CD8-positive, alpha-beta memory T cell (primary cell): ENCODE measurements around the gene CCDC171. TPM values are rescaled to one million over a fixed set of nuclear protein-coding genes. Genes with fewer than 3 reads are reported as not detected.

ENCODE experiments used
- CTCF ChIA-PET: fragments of 350-600 bp; sonication (Branson Sonifier 250); formaldehyde crosslinking; loops from one replicate; lab custom pipeline; 2021; ENCODE audit warnings: antibody characterized with exemption; lab: Charles Lee
- POLR2A ChIA-PET: fragments of 350-600 bp; sonication (Branson Sonifier 250); formaldehyde crosslinking; loops from one replicate; lab custom pipeline; 2021; ENCODE audit warnings: antibody characterized with exemption; lab: Charles Lee
- DNase-seq, 5 donors: peaks; one replicate each; pipeline versions ENCODE4 v3.0.0 to v3.0.0-alpha.2; 2020 to 2022; ENCODE audit warnings: mixed read lengths in 1 of 5
- H3K27ac ChIP-seq: one replicate; pipeline ENCODE4 v1.7.0; 2013; ENCODE audit warnings: low read depth, mild to moderate bottlenecking, low read length, moderate library complexity
- H3K27me3 ChIP-seq: 2 replicates; pipeline ENCODE4 v1.7.0; 2013; ENCODE audit warnings: low read length, mild to moderate bottlenecking; ENCODE audit not compliant: insufficient read depth, poor library complexity, severe bottlenecking
- H3K36me3 ChIP-seq: 2 replicates; pipeline ENCODE4 v1.7.0; 2013; ENCODE audit warnings: mild to moderate bottlenecking, low read length, moderate library complexity; ENCODE audit not compliant: insufficient read depth
- H3K4me1 ChIP-seq: 2 replicates; pipeline ENCODE4 v1.7.0; 2013; ENCODE audit warnings: mild to moderate bottlenecking, low read length, moderate library complexity; ENCODE audit not compliant: insufficient read depth
- H3K4me3 ChIP-seq: 2 replicates; pipeline ENCODE4 v1.7.0; 2013; ENCODE audit warnings: mild to moderate bottlenecking, low read length
- H3K9me3 ChIP-seq: 2 replicates; pipeline ENCODE4 v1.7.0; 2013; ENCODE audit warnings: mild to moderate bottlenecking, low read length
- H3K27ac Mint-ChIP-seq, 8 donors: one replicate each; pipeline ENCODE4 v1.8.0; 2020 to 2021; ENCODE audit warnings: mixed read lengths in 8 of 8, mild to moderate bottlenecking in 6 of 8, inconsistent platforms in 3 of 8, moderate library complexity in 3 of 8
- H3K27me3 Mint-ChIP-seq, 2 donors: one replicate each; pipeline ENCODE4 v1.8.0; 2020 to 2021; ENCODE audit warnings: mixed read lengths in 2 of 2, mild to moderate bottlenecking in 1 of 2, moderate library complexity in 1 of 2
- H3K36me3 Mint-ChIP-seq, 3 donors: one replicate each; pipeline ENCODE4 v1.8.0; 2020 to 2021; ENCODE audit warnings: mixed read lengths in 3 of 3, inconsistent platforms in 1 of 3, mild to moderate bottlenecking in 1 of 3
- H3K4me1 Mint-ChIP-seq, 3 donors: one replicate each; pipeline ENCODE4 v1.8.0; 2020 to 2021; ENCODE audit warnings: mixed read lengths in 3 of 3, inconsistent platforms in 1 of 3, mild to moderate bottlenecking in 1 of 3
- H3K4me3 Mint-ChIP-seq, 7 donors: one replicate each; pipeline ENCODE4 v1.8.0; 2020 to 2021; ENCODE audit warnings: mixed read lengths in 7 of 7, mild to moderate bottlenecking in 6 of 7, moderate library complexity in 4 of 7, inconsistent platforms in 2 of 7
- H3K9me3 Mint-ChIP-seq, 5 donors: one replicate each; pipeline ENCODE4 v1.8.0; 2020 to 2022; ENCODE audit warnings: mixed read lengths in 5 of 5, mild to moderate bottlenecking in 3 of 5, moderate library complexity in 2 of 5, inconsistent platforms in 1 of 5
- polyA plus RNA-seq: library from polyadenylated mRNA; unstranded; fragments of 300-500 nt; fragmentation: Illumina TruSeq; gene quantifications from one replicate; pipeline ENCODE4 v1.2.3, GENCODE V29; 2021
- total RNA-seq, 2 experiments: library from RNA; stranded (reverse); gene quantifications; one replicate each; pipeline ENCODE4 v1.2.3, GENCODE V29; 2021

The CCDC171 gene
- total and polyA plus RNA-seq, 3 experiments from 2014 or later = 0.62 to 2.3 (median 1.8) TPM

GRCh38 chr9:15755660-15756059, 202.8 kb downstream of the CCDC171 start:
- no peaks in the 10 kb centered on the region for H3K27me3 ChIP-seq
- Mint-ChIP-seq H3K9me3 (peaks cover 0 to 4% (median 2%) of the 10 kb centered on the region in 5 donors), H3K4me1 (no peaks in the 10 kb centered on the region), H3K36me3 (no peaks in the 10 kb centered on the region), H3K4me3 (no peak overlapping the region), H3K27ac (no peak overlapping the region), H3K27me3 (no peaks in the 10 kb centered on the region)
- no peak overlapping the region for H3K4me3 ChIP-seq
- no peak overlapping the region for H3K27ac ChIP-seq
- no peaks in the 10 kb centered on the region for H3K9me3 ChIP-seq
- POLR2A ChIA-PET = no interaction called here
- no peaks in the 10 kb centered on the region for H3K4me1 ChIP-seq
- CTCF ChIA-PET = no interaction called here
- H3K36me3 ChIP-seq = no peaks in the 10 kb centered on the region
- DNase-seq = no peak

- no peaks in the 10 kb centered on the region for H3K9me3 ChIP-seq
- ChIA-PET POLR2A (no interaction called here), CTCF (no interaction called here)
- H3K36me3 Mint-ChIP-seq = no peaks in the 10 kb centered on the region
- no peak overlapping the region for H3K4me3 ChIP-seq
- no peak overlapping the region for H3K27ac Mint-ChIP-seq
- peaks cover 0 to 2% (median 0%) of the 10 kb centered on the region in 5 donors for H3K9me3 Mint-ChIP-seq
- H3K4me1 ChIP-seq = no peaks in the 10 kb centered on the region
- no peak for DNase-seq
- H3K27ac ChIP-seq = no peak overlapping the region
- H3K4me1 Mint-ChIP-seq = no peaks in the 10 kb centered on the region
- no peaks in the 10 kb centered on the region for H3K27me3 Mint-ChIP-seq
- H3K27me3 ChIP-seq = no peaks in the 10 kb centered on the region
- H3K4me3 Mint-ChIP-seq = no peak overlapping the region
- H3K36me3 ChIP-seq = no peaks in the 10 kb centered on the region
Measured at GRCh38 chr9:15761551-15761950, 208.7 kb downstream of the CCDC171 start.

DNA sequence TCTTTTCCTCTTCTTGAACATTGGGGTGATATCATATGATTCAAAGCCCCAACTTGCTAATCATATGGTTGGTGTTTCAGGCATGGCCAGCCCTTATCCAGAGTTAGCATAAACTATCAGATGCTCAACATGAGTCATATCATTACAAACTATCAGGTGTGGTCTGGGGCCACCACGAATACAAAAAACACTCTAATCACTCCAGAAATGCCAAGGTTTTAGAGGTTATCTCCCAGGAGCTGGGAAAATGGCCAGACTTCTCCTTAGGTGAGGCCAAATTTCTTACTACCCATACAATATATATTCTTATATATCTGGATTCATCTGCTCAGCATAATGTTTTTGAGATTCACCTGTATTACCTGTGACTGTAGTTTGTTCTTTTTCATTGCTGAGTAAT, 210.5 kb downstream of the CCDC171 start:
- no peaks in the 10 kb centered on the region for H3K4me1 Mint-ChIP-seq
- H3K36me3 Mint-ChIP-seq = no peaks in the 10 kb centered on the region
- H3K4me3 ChIP-seq = no peak overlapping the region
- H3K27me3 ChIP-seq = no peaks in the 10 kb centered on the region
- H3K9me3 Mint-ChIP-seq = no peaks in the 10 kb centered on the region
- ChIA-PET POLR2A (no interaction called here), CTCF (no interaction called here)
- no peaks in the 10 kb centered on the region for H3K4me1 ChIP-seq
- H3K36me3 ChIP-seq = no peaks in the 10 kb centered on the region
- no peak overlapping the region for H3K27ac ChIP-seq
- no peak for DNase-seq
- no peaks in the 10 kb centered on the region for H3K9me3 ChIP-seq
- no peaks in the 10 kb centered on the region for H3K27me3 Mint-ChIP-seq
- H3K27ac Mint-ChIP-seq = no peak overlapping the region
- no peak overlapping the region for H3K4me3 Mint-ChIP-seq

DNA sequence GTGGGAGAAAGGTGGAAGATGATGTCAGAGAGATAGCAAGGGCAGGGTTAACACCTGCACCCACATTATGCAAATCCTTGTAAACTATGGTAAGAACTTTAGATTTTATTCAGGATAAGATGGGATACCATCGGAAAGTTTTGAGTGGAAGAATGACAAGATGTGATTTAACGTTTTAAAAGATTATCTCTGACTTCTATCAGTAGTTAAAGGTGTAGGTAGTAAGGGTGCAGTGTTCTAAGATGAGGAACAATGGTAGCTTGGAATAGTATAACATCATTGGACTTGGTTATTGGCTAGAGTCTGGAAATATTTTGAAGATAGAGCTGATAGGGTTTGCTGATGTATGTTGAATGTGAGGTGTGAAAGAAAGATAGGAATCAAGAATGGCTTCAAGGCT, 211.3 kb downstream of the CCDC171 start:
- no peak for DNase-seq
- Histone ChIP-seq H3K36me3 (no peaks in the 10 kb centered on the region), H3K4me1 (no peaks in the 10 kb centered on the region), H3K27me3 (no peaks in the 10 kb centered on the region), H3K27ac (no peak overlapping the region), H3K4me3 (no peak overlapping the region), H3K9me3 (no peaks in the 10 kb centered on the region)
- Mint-ChIP-seq H3K36me3 (no peaks in the 10 kb centered on the region), H3K27me3 (no peaks in the 10 kb centered on the region), H3K4me1 (no peaks in the 10 kb centered on the region), H3K27ac (no peak overlapping the region), H3K9me3 (no peaks in the 10 kb centered on the region), H3K4me3 (no peak overlapping the region)
- POLR2A ChIA-PET = no interaction called here
- CTCF ChIA-PET = no interaction called here

DNA sequence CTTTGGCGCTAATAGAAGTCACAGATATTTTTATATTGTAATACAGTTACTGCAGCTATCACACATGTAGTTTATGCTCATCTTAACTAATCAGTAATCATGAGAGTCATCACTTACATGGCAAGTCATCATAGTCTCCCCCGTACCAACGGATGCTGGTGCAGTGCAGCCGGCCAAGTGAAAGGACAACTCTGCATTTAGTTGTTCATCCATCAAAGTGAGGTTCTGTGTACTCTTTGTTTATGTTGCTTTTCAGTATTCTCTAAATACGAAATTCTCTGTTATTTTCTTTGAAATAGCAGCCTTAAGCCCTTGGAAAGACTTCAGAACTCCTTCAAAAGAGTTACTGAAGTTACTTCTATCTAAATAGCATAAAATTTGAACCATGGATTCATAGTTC, 216.7 kb downstream of the CCDC171 start:
- Histone ChIP-seq H3K4me1 (no peaks in the 10 kb centered on the region), H3K36me3 (no peaks in the 10 kb centered on the region), H3K27me3 (no peaks in the 10 kb centered on the region), H3K4me3 (no peak overlapping the region), H3K9me3 (no peaks in the 10 kb centered on the region), H3K27ac (no peak overlapping the region)
- Mint-ChIP-seq H3K9me3 (peaks cover 0 to 3% (median 0%) of the 10 kb centered on the region in 5 donors), H3K36me3 (no peaks in the 10 kb centered on the region), H3K27me3 (no peaks in the 10 kb centered on the region), H3K27ac (no peak overlapping the region), H3K4me1 (no peaks in the 10 kb centered on the region), H3K4me3 (no peak overlapping the region)
- POLR2A ChIA-PET = no interaction called here
- CTCF ChIA-PET = no interaction called here
- DNase-seq = no peak

DNA sequence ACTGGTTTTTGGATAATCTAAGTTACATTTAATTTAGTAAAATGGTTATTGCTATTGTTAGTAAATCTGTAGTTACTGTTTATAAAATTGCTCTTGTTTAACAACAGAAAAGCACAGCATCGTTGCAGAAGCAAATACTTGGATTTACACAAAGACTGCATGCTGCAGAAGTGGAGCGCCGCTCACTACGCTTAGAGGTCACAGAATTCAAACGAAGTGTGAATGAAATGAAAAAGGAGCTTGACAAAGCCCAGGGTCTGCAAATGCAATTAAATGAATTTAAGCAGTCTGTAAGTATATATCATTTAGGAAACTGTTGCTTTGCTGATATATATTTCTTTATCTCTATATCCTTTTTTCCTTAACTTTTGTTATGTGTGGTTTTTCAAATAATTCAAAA, 226.0 kb downstream of the CCDC171 start:
- peaks cover 0 to 2% (median 0%) of the 10 kb centered on the region in 5 donors for H3K9me3 Mint-ChIP-seq
- H3K27ac Mint-ChIP-seq = no peak overlapping the region
- H3K9me3 ChIP-seq = no peaks in the 10 kb centered on the region
- no peaks in the 10 kb centered on the region for H3K36me3 ChIP-seq
- ChIA-PET POLR2A (no interaction called here), CTCF (no interaction called here)
- no peak overlapping the region for H3K27ac ChIP-seq
- no peak overlapping the region for H3K4me3 ChIP-seq
- H3K4me1 ChIP-seq = no peaks in the 10 kb centered on the region
- no peaks in the 10 kb centered on the region for H3K4me1 Mint-ChIP-seq
- no peaks in the 10 kb centered on the region for H3K27me3 Mint-ChIP-seq
- H3K36me3 Mint-ChIP-seq = no peaks in the 10 kb centered on the region
- DNase-seq = no peak
- H3K27me3 ChIP-seq = no peaks in the 10 kb centered on the region
- no peak overlapping the region for H3K4me3 Mint-ChIP-seq

DNA sequence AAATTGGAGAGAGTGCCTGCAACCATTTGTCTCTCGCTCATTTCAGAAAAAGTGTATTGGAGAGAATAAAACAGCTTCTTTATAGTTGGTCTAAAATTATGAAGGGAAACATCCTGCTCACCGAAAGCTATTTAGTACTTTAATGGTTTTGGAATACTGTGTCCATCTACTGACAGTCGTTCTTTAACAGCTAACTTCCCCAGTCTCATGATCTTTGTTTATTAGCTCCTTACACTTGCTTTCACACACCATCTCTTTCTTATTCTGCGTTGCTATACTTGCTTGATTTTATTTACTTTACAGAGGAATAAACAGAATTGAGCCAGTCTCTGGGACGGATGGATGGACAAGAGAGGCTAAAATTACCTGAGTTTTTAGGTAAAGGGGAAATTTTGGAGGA, 229.3 kb downstream of the CCDC171 start:
- POLR2A ChIA-PET = no interaction called here

GRCh38 chr9:15785584-15785983, 232.7 kb downstream of the CCDC171 start:
- Histone ChIP-seq H3K27me3 (no peaks in the 10 kb centered on the region), H3K36me3 (no peaks in the 10 kb centered on the region), H3K27ac (no peak overlapping the region), H3K9me3 (no peaks in the 10 kb centered on the region), H3K4me3 (no peak overlapping the region), H3K4me1 (no peaks in the 10 kb centered on the region)
- Mint-ChIP-seq H3K4me1 (no peaks in the 10 kb centered on the region), H3K27ac (no peak overlapping the region), H3K9me3 (peaks cover 0 to 4% (median 0%) of the 10 kb centered on the region in 5 donors), H3K4me3 (no peak overlapping the region), H3K27me3 (no peaks in the 10 kb centered on the region), H3K36me3 (peaks cover 0 to 7% (median 0%) of the 10 kb centered on the region in 3 donors)
- ChIA-PET CTCF (no interaction called here), POLR2A (no interaction called here)
- no peak for DNase-seq

More for the DNA sequence above, 229.3 kb downstream of the CCDC171 start:
- H3K4me3 ChIP-seq = no peak overlapping the region
- Mint-ChIP-seq H3K27ac (no peak overlapping the region), H3K36me3 (no peaks in the 10 kb centered on the region), H3K9me3 (no peaks in the 10 kb centered on the region), H3K27me3 (no peaks in the 10 kb centered on the region), H3K4me3 (no peak overlapping the region), H3K4me1 (no peaks in the 10 kb centered on the region)
- no peak overlapping the region for H3K27ac ChIP-seq
- DNase-seq = no peak
- no peaks in the 10 kb centered on the region for H3K36me3 ChIP-seq
- no peaks in the 10 kb centered on the region for H3K4me1 ChIP-seq
- CTCF ChIA-PET = no interaction called here
- H3K9me3 ChIP-seq = no peaks in the 10 kb centered on the region
- H3K27me3 ChIP-seq = no peaks in the 10 kb centered on the region

GRCh38 chr9:15786616-15787015, 233.8 kb downstream of the CCDC171 start:
- Mint-ChIP-seq H3K36me3 (peaks cover 0 to 7% (median 0%) of the 10 kb centered on the region in 3 donors), H3K27me3 (no peaks in the 10 kb centered on the region), H3K4me1 (no peaks in the 10 kb centered on the region), H3K9me3 (peaks cover 0 to 4% (median 2%) of the 10 kb centered on the region in 5 donors), H3K4me3 (no peak overlapping the region), H3K27ac (no peak overlapping the region)
- ChIA-PET CTCF (no interaction called here), POLR2A (no interaction called here)
- Histone ChIP-seq H3K4me3 (no peak overlapping the region), H3K9me3 (no peaks in the 10 kb centered on the region), H3K36me3 (no peaks in the 10 kb centered on the region), H3K27me3 (no peaks in the 10 kb centered on the region), H3K27ac (no peak overlapping the region), H3K4me1 (no peaks in the 10 kb centered on the region)
- no peak for DNase-seq
